Inflammatory macrophage treated with lipopolysaccharide for 4 hours (primary cell): ENCODE measurements around the gene METTL9.
"Not testable (repeated sequence)": the region's sequence is repeated elsewhere in the genome, so short reads cannot be mapped to it uniquely, and the experiment has no call there.

Source experiments
- DNase-seq: peaks from one replicate; pipeline ENCODE4 v3.0.0-alpha.2; 2020

METTL9 gene

GRCh38 chr16:21611556-21612384 lies 12.4 kb downstream of the METTL9 start:
- DNase-seq = peak; percentile 91

- DNase-seq = no peak
These were observed 14.0 kb downstream of the METTL9 start for GRCh38 chr16:21613361-21613760.

DNA sequence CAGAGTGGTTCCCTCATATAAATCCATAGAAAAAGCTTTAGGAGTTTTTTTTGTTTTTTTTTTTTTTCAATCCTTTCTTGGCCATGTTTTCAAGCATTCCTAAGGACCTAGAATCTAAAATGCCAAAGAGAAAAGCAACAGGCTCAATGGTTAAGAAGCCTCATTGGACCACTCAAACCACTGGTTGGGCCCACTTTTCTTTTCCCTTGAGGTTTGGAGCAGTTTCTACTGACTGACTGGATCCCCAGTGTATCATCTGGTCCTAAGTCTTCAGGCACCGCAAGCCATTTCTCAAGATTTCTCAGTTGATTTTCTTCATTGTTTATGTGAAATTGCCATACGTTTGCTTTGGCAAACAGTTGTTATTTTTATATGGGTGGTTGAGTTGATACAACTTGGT lies 14.4 kb downstream of the METTL9 start:
- no peak for DNase-seq

DNA sequence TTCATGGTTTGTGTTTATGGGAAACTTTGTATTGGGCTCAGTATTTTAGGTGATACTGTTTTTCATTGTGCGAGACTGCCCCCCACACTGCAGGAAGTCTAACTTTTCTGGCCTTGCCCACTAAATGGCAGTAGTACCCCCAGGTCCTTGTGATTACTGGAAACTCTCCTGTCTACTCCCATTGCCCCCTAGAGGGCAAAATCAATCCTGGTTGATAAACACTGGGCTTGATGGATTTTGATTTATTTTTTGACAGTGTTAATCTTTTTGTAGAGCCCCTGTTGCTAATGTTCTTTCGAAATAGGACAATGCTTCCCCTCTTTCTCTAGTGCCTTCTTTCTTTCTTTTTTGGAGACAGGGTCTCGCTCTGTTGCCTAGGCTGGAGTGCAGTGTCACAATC lies 15.5 kb downstream of the METTL9 start:
- no peak for DNase-seq

GRCh38 chr16:21617607-21618006 lies 18.2 kb downstream of the METTL9 start:
- peak; percentile 92 for DNase-seq

DNA sequence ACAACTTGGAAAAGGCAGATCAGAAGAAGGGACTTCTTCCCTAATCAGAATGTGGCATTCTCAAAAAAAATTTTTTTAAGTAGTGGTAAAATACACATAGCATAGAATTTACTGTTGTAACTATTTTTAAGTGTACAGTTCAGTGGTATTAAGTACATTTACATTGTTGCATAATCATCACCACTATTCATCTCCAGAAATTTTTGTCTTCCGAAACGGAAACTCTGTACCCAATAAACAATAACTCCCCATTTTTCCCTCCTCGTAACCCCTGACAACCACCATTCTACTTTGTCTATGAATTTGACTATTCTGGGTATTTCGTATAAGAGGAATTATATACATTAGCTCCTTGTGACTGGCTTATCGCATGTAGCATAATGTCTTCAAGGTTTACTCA lies 18.9 kb downstream of the METTL9 start:
- peak; percentile 44 for DNase-seq

GRCh38 chr16:21619765-21620425 lies 20.5 kb downstream of the METTL9 start:
- no peak for DNase-seq

- DNase-seq = peak; percentile 61
These were observed 21.2 kb downstream of the METTL9 start for GRCh38 chr16:21620592-21620991.

DNA sequence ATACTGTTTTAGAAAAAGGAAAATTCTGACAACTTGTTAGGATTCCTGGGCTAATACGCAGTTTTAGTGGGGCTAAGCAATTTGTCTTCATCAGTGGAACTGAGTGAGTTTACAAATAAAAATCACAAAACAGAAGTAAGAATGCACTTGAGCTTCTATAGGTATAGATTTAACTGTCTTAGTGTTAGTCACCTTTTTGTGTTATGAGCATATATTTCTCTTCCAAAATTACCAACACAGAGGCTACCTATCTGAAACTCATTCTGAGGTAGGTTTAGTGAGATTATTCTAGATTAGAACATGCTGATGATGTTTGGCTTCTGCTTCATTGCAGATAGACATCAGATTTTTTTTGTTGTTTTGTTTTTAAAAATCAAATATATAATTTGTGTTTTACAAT lies 23.2 kb downstream of the METTL9 start:
- DNase-seq = no peak

DNA sequence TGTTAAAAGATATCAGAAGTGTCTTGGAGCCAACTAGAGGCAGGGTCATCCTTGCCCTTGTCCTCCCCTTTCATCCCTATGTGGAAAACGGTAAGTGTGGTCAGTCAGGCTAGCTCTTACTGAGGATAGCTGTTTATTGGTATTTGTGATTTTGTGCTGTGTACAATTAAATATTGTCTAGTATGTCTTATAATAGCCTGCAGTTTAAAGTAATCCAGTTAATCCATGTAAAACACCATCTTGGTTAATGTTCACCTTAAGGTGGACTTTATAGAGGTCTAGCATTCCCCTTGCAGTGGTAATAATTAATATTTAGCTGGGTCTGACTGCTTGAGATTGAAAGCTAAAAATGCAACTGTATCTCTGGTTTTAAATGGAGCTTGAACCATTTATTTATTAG lies 25.6 kb downstream of the METTL9 start:
- no peak for DNase-seq

- peak; percentile 91 for DNase-seq
These were observed 27.4 kb downstream of the METTL9 start for GRCh38 chr16:21626659-21627277.

- no peak for DNase-seq
These were observed 28.8 kb downstream of the METTL9 start for GRCh38 chr16:21628121-21628726.

- no peak for DNase-seq
These were observed 29.4 kb downstream of the METTL9 start for GRCh38 chr16:21628772-21629171.

GRCh38 chr16:21629616-21630539 lies 30.5 kb downstream of the METTL9 start:
- DNase-seq = not testable (repeated sequence)

- DNase-seq = not testable (repeated sequence)
These were observed 31.5 kb downstream of the METTL9 start for GRCh38 chr16:21630866-21631265.

- DNase-seq = peak; percentile 67
These were observed 32.0 kb downstream of the METTL9 start for GRCh38 chr16:21631376-21631775.

GRCh38 chr16:21631951-21632575 lies 32.7 kb downstream of the METTL9 start:
- DNase-seq = peak; percentile 94

GRCh38 chr16:21634216-21634615 lies 34.8 kb downstream of the METTL9 start:
- DNase-seq = no peak

- DNase-seq = not testable (repeated sequence)
These were observed 36.3 kb downstream of the METTL9 start for GRCh38 chr16:21635694-21636093.

DNA sequence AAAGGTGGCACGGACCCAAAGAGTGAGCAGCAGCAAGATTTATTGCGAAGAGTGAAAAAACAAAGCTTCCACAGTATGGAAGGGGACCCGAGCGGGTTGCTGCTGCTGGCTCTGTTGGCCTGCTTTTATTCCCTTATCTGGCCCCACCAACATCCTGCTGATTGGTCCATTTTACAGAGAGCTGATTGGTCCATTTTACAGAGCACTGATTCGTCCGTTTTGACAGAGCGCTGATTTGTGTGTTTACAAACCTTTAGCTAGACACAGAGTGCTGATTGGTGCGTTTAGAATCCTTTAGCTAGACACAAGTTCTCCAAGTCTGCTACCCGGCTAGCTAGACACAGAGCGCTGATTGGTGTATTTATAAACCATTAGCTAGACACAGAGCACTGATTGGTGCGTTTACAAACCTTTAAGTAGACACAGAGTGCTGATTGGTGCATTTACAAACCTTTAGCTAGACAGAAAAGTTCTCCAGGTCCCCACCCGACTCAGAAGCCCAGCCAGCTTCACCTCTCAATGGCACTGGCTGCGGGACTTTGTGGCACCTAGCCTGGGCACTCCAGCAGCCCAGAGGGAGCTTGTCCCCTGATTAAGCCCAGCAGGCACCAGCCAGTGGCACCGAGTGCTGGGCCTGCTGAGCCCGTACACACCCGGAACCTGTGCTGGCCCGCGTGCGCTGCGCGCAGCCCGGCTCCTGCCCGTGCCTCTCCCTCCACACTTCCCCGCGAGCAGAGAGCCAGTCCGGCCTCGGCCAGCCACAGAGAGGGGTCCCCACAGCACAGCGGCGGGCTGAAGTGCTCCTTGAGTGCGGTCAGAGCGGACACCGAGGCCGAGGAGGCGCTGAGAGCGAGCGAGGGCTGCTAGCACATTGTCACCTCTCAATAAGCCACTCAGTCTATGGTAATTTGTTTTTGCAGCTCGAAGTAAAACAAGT lies 37.9 kb downstream of the METTL9 start:
- DNase-seq = no peak

GRCh38 chr16:21638573-21638975 lies 39.2 kb downstream of the METTL9 start:
- no peak for DNase-seq
